8988T (cell line): ENCODE data around the gene CLCC1.
"Not testable (repeated sequence)": the region's sequence is repeated elsewhere in the genome, so short reads cannot be mapped to it uniquely, and the experiment has no call there.

Source experiments
- DNase-seq: peaks from one replicate; pipeline ENCODE4 v3.0.0; 2011

CLCC1 gene

GRCh38 chr1:108963052-108963686 is at the start of gene CLCC1:
Gene CLCC1 (minus strand): TSS chr1:108963484. CDS start chr1:108950437, 13,047 bp downstream.
- peak; percentile 73 for DNase-seq

- no peak for DNase-seq
These were observed 48.1 kb upstream of the CLCC1 start for GRCh38 chr1:109011335-109011734.

- not testable (repeated sequence) for DNase-seq
These were observed 33.3 kb upstream of the CLCC1 start for GRCh38 chr1:108996622-108997021.

GRCh38 chr1:108983114-108983513 is 19.8 kb upstream of the CLCC1 start:
- no peak for DNase-seq

- no peak for DNase-seq
These were observed 13.4 kb upstream of the CLCC1 start for GRCh38 chr1:108976658-108977057.

GRCh38 chr1:108972951-108973350 is 9.7 kb upstream of the CLCC1 start:
- no peak for DNase-seq

- no peak for DNase-seq
These were observed 6.1 kb upstream of the CLCC1 start for GRCh38 chr1:108969346-108969745.

- no peak for DNase-seq
These were observed 618 bp downstream of the CLCC1 start for GRCh38 chr1:108962681-108963051.

- DNase-seq, result no peak
These were observed 1.4 kb downstream of the CLCC1 start for GRCh38 chr1:108961752-108962486.

GRCh38 chr1:108961198-108961597 is 2.1 kb downstream of the CLCC1 start:
- no peak for DNase-seq

- no peak for DNase-seq
These were observed 2.6 kb downstream of the CLCC1 start for GRCh38 chr1:108960719-108961118.

GRCh38 chr1:108957888-108958287 is 5.4 kb downstream of the CLCC1 start:
- no peak for DNase-seq

- DNase-seq, result no peak
These were observed 7.4 kb downstream of the CLCC1 start for GRCh38 chr1:108955881-108956280.

GRCh38 chr1:108955111-108955510 is 8.2 kb downstream of the CLCC1 start:
- DNase-seq, result no peak

GRCh38 chr1:108953452-108953851 is 9.8 kb downstream of the CLCC1 start:
- no peak for DNase-seq

GRCh38 chr1:108951242-108951641 is 12.0 kb downstream of the CLCC1 start:
- DNase-seq, result no peak

GRCh38 chr1:108949044-108949443 is 14.2 kb downstream of the CLCC1 start:
- DNase-seq, result no peak

- no peak for DNase-seq
These were observed 15.3 kb downstream of the CLCC1 start for GRCh38 chr1:108947871-108948525.

- DNase-seq, result no peak
These were observed 27.1 kb downstream of the CLCC1 start for GRCh38 chr1:108936170-108936569.

GRCh38 chr1:108933944-108934343 is 29.3 kb downstream of the CLCC1 start:
- DNase-seq, result no peak

GRCh38 chr1:108927565-108927964 is 35.7 kb downstream of the CLCC1 start:
- DNase-seq, result not testable (repeated sequence)

- no peak for DNase-seq
These were observed 37.4 kb downstream of the CLCC1 start for GRCh38 chr1:108925920-108926319.

GRCh38 chr1:108916788-108917187 is 46.5 kb downstream of the CLCC1 start:
- no peak for DNase-seq
